IPS-20b (cell line): ENCODE results near the gene CSNK2A3.
"Not testable (repeated sequence)": the region's sequence is repeated elsewhere in the genome, so short reads cannot be mapped to it uniquely, and the experiment has no call there.

ENCODE experiments used
- H3K27ac ChIP-seq: one replicate; pipeline ENCODE4 v1.5.1; 2013; ENCODE audit warnings: low read length
- H3K27me3 ChIP-seq: 2 replicates; pipeline ENCODE4 v1.6.1; 2013; ENCODE audit warnings: mild to moderate bottlenecking, low read length, inconsistent platforms; ENCODE audit not compliant: insufficient read depth
- H3K36me3 ChIP-seq: 2 replicates; pipeline ENCODE4 v1.6.1; 2013; ENCODE audit warnings: low read depth, mild to moderate bottlenecking, inconsistent platforms, low read length, moderate library complexity; ENCODE audit not compliant: insufficient read depth
- H3K4me1 ChIP-seq: 2 replicates; pipeline ENCODE4 v1.6.1; 2013; ENCODE audit warnings: mild to moderate bottlenecking, control low read depth, inconsistent platforms, low read length, moderate library complexity; ENCODE audit not compliant: insufficient read depth
- H3K4me3 ChIP-seq: 2 replicates; pipeline ENCODE4 v1.5.1; 2013; ENCODE audit warnings: mild to moderate bottlenecking, low read length, inconsistent platforms
- H3K9ac ChIP-seq: 2 replicates; pipeline ENCODE4 v1.6.1; 2013; ENCODE audit warnings: low read depth, mild to moderate bottlenecking, inconsistent platforms, low read length, moderate library complexity
- H3K9me3 ChIP-seq: 2 replicates; pipeline ENCODE4 v1.6.1; 2013; ENCODE audit warnings: mild to moderate bottlenecking, low read depth, low read length, inconsistent platforms; ENCODE audit not compliant: insufficient read depth

CSNK2A3 gene

GRCh38 chr11:11378184-11378940, 25.3 kb upstream of the CSNK2A3 start:
- Histone ChIP-seq H3K27me3 (no peaks in the 10 kb centered on the region), H3K9ac (no peak overlapping the region), H3K36me3 (no peaks in the 10 kb centered on the region), H3K4me1 (no peaks in the 10 kb centered on the region; the same call in 1 of the 2 replicates), H3K9me3 (no peaks in the 10 kb centered on the region; the same call in 1 of the 2 replicates), H3K4me3 (no peak overlapping the region), H3K27ac (no peak overlapping the region)

- Histone ChIP-seq H3K9me3 (no peaks in the 10 kb centered on the region), H3K27ac (no peak overlapping the region), H3K36me3 (no peaks in the 10 kb centered on the region), H3K9ac (no peak overlapping the region), H3K27me3 (no peaks in the 10 kb centered on the region), H3K4me3 (no peak overlapping the region), H3K4me1 (no peaks in the 10 kb centered on the region; the same call in 1 of the 2 replicates)
These were observed 21.5 kb upstream of the CSNK2A3 start for GRCh38 chr11:11374358-11375148.

GRCh38 chr11:11373934-11374333, 20.9 kb upstream of the CSNK2A3 start:
- H3K27me3 ChIP-seq, result no peaks in the 10 kb centered on the region
- no peaks in the 10 kb centered on the region for H3K36me3 ChIP-seq
- H3K4me1 ChIP-seq, result no peaks in the 10 kb centered on the region; the same call in 1 of the 2 replicates
- no peak overlapping the region for H3K27ac ChIP-seq
- no peak overlapping the region for H3K9ac ChIP-seq
- H3K9me3 ChIP-seq, result no peaks in the 10 kb centered on the region
- H3K4me3 ChIP-seq, result no peak overlapping the region

- H3K27me3 ChIP-seq, result no peaks in the 10 kb centered on the region
- H3K9ac ChIP-seq, result no peak overlapping the region
- H3K27ac ChIP-seq, result no peak overlapping the region
- H3K4me3 ChIP-seq, result no peak overlapping the region
- no peaks in the 10 kb centered on the region for H3K36me3 ChIP-seq
- no peaks in the 10 kb centered on the region for H3K9me3 ChIP-seq
- H3K4me1 ChIP-seq, result no peaks in the 10 kb centered on the region; the same call in 1 of the 2 replicates
These were observed 19.4 kb upstream of the CSNK2A3 start for GRCh38 chr11:11372461-11372860.

- Histone ChIP-seq H3K9me3 (no peaks in the 10 kb centered on the region), H3K27me3 (no peaks in the 10 kb centered on the region)
These were observed 17.9 kb upstream of the CSNK2A3 start for GRCh38 chr11:11370962-11371303.

GRCh38 chr11:11370255-11370961, 17.4 kb upstream of the CSNK2A3 start:
- Histone ChIP-seq H3K27ac (no peak overlapping the region), H3K9me3 (no peaks in the 10 kb centered on the region), H3K36me3 (no peaks in the 10 kb centered on the region), H3K4me1 (no peaks in the 10 kb centered on the region; the same call in 1 of the 2 replicates), H3K27me3 (no peaks in the 10 kb centered on the region), H3K9ac (no peak overlapping the region), H3K4me3 (no peak overlapping the region)

More at GRCh38 chr11:11370962-11371303, 17.9 kb upstream of the CSNK2A3 start:
- Histone ChIP-seq H3K9ac (no peak overlapping the region), H3K4me1 (no peaks in the 10 kb centered on the region; the same call in 1 of the 2 replicates), H3K27ac (no peak overlapping the region), H3K36me3 (no peaks in the 10 kb centered on the region), H3K4me3 (no peak overlapping the region)

GRCh38 chr11:11366793-11367192, 13.7 kb upstream of the CSNK2A3 start:
- Histone ChIP-seq H3K27ac (no peak overlapping the region), H3K9ac (no peak overlapping the region), H3K4me1 (peaks cover 3% of the 10 kb centered on the region; the same call in 1 of the 2 replicates), H3K9me3 (no peaks in the 10 kb centered on the region), H3K27me3 (no peaks in the 10 kb centered on the region), H3K36me3 (no peaks in the 10 kb centered on the region), H3K4me3 (no peak overlapping the region)

DNA sequence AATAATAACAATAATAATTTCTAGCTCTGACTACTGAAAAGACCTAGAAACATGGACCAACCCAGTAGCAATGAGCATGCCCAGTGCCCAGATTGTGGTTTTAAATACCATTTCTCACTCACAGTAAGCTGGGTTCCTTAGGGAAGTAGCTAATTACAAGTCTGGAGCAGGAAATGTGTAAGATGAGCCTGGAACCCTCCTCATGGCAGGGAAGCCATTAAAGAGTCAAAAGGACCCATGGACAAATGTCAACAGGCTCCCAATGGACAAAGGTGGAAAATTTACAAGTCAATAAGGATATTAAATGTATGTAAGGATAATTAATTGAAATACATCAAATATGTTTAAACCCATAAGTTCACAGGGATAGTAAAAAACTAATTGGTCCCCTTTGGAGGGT, 10.6 kb upstream of the CSNK2A3 start:
- no peaks in the 10 kb centered on the region for H3K9me3 ChIP-seq
- no peak overlapping the region for H3K4me3 ChIP-seq
- H3K4me1 ChIP-seq, result peaks cover 3% of the 10 kb centered on the region; the same call in 1 of the 2 replicates
- no peaks in the 10 kb centered on the region for H3K27me3 ChIP-seq
- H3K36me3 ChIP-seq, result no peaks in the 10 kb centered on the region
- H3K9ac ChIP-seq, result no peak overlapping the region
- H3K27ac ChIP-seq, result no peak overlapping the region

DNA sequence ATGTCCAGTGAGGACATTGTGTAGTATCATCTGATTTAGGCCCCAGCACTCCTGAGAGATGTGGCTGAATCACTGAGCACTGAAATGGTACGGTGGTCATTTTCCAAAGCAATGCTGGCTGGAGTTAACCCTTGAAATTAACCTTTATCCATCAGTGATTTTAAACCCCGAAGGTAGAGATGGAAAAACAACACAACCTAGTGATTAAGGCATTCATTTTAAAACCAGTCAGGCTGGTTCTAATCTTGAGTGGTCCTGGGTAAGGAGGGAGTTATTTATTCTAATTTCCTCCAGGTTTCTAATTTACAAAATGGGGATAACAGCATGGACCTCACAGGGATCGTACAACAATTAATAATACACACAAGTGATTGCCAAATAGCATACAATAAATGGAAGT, 6.6 kb upstream of the CSNK2A3 start:
- no peak overlapping the region for H3K27ac ChIP-seq
- no peaks in the 10 kb centered on the region for H3K36me3 ChIP-seq
- H3K4me3 ChIP-seq, result no peak overlapping the region
- H3K9ac ChIP-seq, result no peak overlapping the region
- peaks cover 3% of the 10 kb centered on the region; the same call in 1 of the 2 replicates for H3K4me1 ChIP-seq
- no peaks in the 10 kb centered on the region for H3K27me3 ChIP-seq
- no peaks in the 10 kb centered on the region for H3K9me3 ChIP-seq

DNA sequence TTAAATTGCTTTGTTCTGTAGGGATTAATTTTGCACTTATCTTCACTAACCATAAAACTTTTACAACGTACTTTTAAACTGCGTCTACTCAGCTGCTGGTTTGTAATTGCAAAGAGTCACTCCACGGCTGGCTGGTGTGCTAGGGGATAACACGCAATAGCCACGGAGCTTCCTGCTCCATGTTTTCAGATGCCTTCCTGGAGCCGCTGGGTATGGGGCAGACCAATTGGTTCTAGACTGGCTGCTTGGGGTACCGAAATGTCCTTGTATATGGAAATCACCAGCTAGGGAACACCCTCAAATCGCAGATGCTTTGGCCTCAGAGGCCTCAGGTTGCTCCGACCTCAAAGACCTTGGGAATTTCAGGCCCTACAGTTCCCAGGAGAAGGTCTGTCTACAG, 3.8 kb upstream of the CSNK2A3 start:
- Histone ChIP-seq H3K9me3 (no peaks in the 10 kb centered on the region), H3K36me3 (no peaks in the 10 kb centered on the region), H3K4me3 (no peak overlapping the region), H3K9ac (no peak overlapping the region), H3K27me3 (no peaks in the 10 kb centered on the region), H3K4me1 (no peaks in the 10 kb centered on the region), H3K27ac (no peak overlapping the region)

DNA sequence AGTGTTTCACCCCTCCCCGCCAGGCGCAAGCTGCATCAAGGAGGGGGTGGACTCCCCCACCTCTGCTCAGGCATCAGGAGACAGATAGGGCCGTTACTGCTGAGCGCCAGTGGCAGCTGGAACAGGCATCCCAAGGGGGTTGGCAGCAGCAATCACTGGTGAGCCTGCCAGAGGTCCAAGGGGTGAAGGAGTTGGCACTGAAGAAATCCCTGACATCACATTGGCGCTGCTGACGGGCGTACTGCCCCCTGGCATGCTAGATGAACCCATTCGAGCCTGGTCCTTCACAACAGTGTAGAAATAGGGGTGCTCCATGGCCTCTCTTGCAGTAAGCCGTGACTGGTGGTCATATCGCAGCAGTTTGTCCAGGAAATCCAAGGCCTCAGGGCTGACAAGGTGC, 1.2 kb downstream of the CSNK2A3 start:
- not testable (repeated sequence) for H3K27me3 ChIP-seq, H3K9ac ChIP-seq, H3K9me3 ChIP-seq, H3K4me1 ChIP-seq, H3K4me3 ChIP-seq, H3K27ac ChIP-seq, H3K36me3 ChIP-seq
